ENCODE measurements around the gene PDE5A. TPM values are rescaled to one million over a fixed set of nuclear protein-coding genes. Genes with fewer than 3 reads are reported as not detected.

PDE5A gene
- total and polyA plus RNA-seq, 8 donors = 4.5 to 115 (median 15.2) TPM

- H3K36me3 ChIP-seq = peaks cover 0 to 49% (median 43%) of the 10 kb centered on the region in 4 donors
- H3K27me3 ChIP-seq = no peaks in the 10 kb centered on the region
- no peaks in the 10 kb centered on the region for H3K9me3 ChIP-seq
- no peaks in the 10 kb centered on the region for H3K4me1 ChIP-seq
- DNase-seq = no peak
- TF ChIP-seq, protein P1, sequence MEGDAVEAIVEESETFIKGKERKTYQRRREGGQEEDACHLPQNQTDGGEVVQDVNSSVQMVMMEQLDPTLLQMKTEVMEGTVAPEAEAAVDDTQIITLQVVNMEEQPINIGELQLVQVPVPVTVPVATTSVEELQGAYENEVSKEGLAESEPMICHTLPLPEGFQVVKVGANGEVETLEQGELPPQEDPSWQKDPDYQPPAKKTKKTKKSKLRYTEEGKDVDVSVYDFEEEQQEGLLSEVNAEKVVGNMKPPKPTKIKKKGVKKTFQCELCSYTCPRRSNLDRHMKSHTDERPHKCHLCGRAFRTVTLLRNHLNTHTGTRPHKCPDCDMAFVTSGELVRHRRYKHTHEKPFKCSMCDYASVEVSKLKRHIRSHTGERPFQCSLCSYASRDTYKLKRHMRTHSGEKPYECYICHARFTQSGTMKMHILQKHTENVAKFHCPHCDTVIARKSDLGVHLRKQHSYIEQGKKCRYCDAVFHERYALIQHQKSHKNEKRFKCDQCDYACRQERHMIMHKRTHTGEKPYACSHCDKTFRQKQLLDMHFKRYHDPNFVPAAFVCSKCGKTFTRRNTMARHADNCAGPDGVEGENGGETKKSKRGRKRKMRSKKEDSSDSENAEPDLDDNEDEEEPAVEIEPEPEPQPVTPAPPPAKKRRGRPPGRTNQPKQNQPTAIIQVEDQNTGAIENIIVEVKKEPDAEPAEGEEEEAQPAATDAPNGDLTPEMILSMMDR (IDR thresholded peaks at IDR 0.05) = no peak
- no peak for TF ChIP-seq POLR2AphosphoS5 (IDR thresholded peaks at IDR 0.05)
- TF ChIP-seq EP300 (IDR thresholded peaks at IDR 0.05) = no peak
- TF ChIP-seq POLR2A (IDR thresholded peaks at IDR 0.05) = no peak
- no peak overlapping the region for H3K4me3 ChIP-seq
- no peak overlapping the region for H3K27ac ChIP-seq
- intact Hi-C loops (cut with DNase I; ENCODE audit: low total_unique reads) = no loop called here
Observed at GRCh38 chr4:119479835-119480234, 148.8 kb downstream of the PDE5A start.

- no peak for DNase-seq
- no peaks in the 10 kb centered on the region for H3K27me3 ChIP-seq
- peaks cover 0 to 49% (median 44%) of the 10 kb centered on the region in 4 donors for H3K36me3 ChIP-seq
- intact Hi-C loops (cut with DNase I; ENCODE audit: low total_unique reads) = no loop called here
- H3K9me3 ChIP-seq = no peaks in the 10 kb centered on the region
- H3K4me1 ChIP-seq = no peaks in the 10 kb centered on the region
- WGBS, 5 donors = 90 to 100% (median 94%) methylated on average over 2 of the region's 2 CpGs
- H3K27ac ChIP-seq = no peak overlapping the region
- TF ChIP-seq POLR2AphosphoS5 (IDR thresholded peaks at IDR 0.05) (no peak), POLR2A (IDR thresholded peaks at IDR 0.05) (no peak), EP300 (IDR thresholded peaks at IDR 0.05) (no peak)
- TF ChIP-seq, protein P1 (IDR thresholded peaks at IDR 0.05) = no peak
- H3K4me3 ChIP-seq = no peak overlapping the region
Observed at GRCh38 chr4:119479180-119479808, 149.3 kb downstream of the PDE5A start.

GRCh38 chr4:119478446-119479179 is 150.0 kb downstream of the PDE5A start:
- intact Hi-C loops (cut with DNase I; ENCODE audit: low total_unique reads) = no loop called here
- TF ChIP-seq POLR2AphosphoS5 (IDR thresholded peaks at IDR 0.05) (no peak), POLR2A (IDR thresholded peaks at IDR 0.05) (no peak), EP300 (IDR thresholded peaks at IDR 0.05) (no peak)
- TF ChIP-seq, protein P1 (IDR thresholded peaks at IDR 0.05) = no peak
- no peak overlapping the region for H3K4me3 ChIP-seq
- no peaks in the 10 kb centered on the region for H3K4me1 ChIP-seq
- H3K36me3 ChIP-seq = peaks cover 0 to 49% (median 45%) of the 10 kb centered on the region in 4 donors
- H3K27me3 ChIP-seq = no peaks in the 10 kb centered on the region
- no peak overlapping the region for H3K27ac ChIP-seq
- H3K9me3 ChIP-seq = no peaks in the 10 kb centered on the region
- DNase-seq = peak in 1 of 2 donors; percentile 21

DNA sequence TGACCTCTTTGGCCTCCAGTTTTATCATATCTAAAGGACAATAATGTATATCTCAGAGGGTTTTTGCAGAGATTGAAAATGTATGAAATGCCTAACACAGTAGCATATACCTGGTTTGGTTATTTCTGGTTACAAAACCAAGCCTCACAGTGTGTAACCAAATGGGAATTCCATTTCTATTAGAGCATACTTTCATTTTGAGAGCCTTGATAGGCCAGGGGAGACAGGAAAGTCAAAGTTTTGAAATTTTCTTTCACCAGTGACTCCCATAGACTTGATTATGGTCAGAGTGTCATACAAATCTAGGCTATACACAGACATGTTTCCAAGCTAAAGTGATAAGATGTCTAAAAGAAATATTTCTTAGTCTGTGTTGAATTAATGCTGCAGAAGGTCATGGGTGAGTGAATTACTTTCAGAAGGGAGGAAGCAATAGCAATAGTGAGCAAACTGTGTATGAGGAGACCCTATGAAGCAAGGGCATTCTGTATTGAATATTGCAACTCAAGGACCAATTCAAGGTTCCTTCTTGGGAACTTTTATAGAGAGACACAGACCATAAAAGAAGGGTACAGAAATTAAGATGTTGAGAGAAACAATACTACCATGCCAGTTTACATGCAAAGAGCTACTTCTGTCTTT is 151.1 kb downstream of the PDE5A start:
- no peaks in the 10 kb centered on the region for H3K27me3 ChIP-seq
- DNase-seq = no peak
- no peaks in the 10 kb centered on the region for H3K4me1 ChIP-seq
- no peak overlapping the region for H3K4me3 ChIP-seq
- no peak overlapping the region for H3K27ac ChIP-seq
- TF ChIP-seq POLR2AphosphoS5 (IDR thresholded peaks at IDR 0.05) = no peak
- TF ChIP-seq POLR2A (IDR thresholded peaks at IDR 0.05) = no peak
- H3K36me3 ChIP-seq = peaks cover 0 to 52% (median 43%) of the 10 kb centered on the region in 4 donors
- intact Hi-C loops (cut with DNase I; ENCODE audit: low total_unique reads) = no loop called here
- H3K9me3 ChIP-seq = no peaks in the 10 kb centered on the region
